ENCODE data around the gene SOX13.

SOX13 gene

GRCh38 chr1:204121840-204122555 is 49.1 kb downstream of the SOX13 start:
- no peak overlapping the region for H3K4me2 ChIP-seq (ENCODE audit: low read length)
- no peak overlapping the region for H3K27ac ChIP-seq (ENCODE audit: low read depth, low read length)
- H3K27me3 ChIP-seq (ENCODE audit: control insufficient read depth, low read length) = no peaks in the 10 kb centered on the region
- no peaks in the 10 kb centered on the region for H3K9me3 ChIP-seq (ENCODE audit: control insufficient read depth, insufficient read depth, low read length)
- H3K9me2 ChIP-seq (replicated peaks; ENCODE audit: control insufficient read depth, low read length) = no peaks in the 10 kb centered on the region
- H3K79me2 ChIP-seq (ENCODE audit: control insufficient read depth, low read length) = no peaks in the 10 kb centered on the region
- no peak overlapping the region for H3K4me3 ChIP-seq (ENCODE audit: low read length)
- TF ChIP-seq CTCF (IDR thresholded peaks at IDR 0.05; ENCODE audit: low read depth, low read length, poor library complexity, severe bottlenecking) (no peak), EZH2phosphoT487 (IDR thresholded peaks at IDR 0.05; ENCODE audit: borderline replicate concordance, low read length) (no peak)
- no peaks in the 10 kb centered on the region for H3F3A ChIP-seq (ENCODE audit: control insufficient read depth, insufficient read depth)
- no peaks in the 10 kb centered on the region for H4K20me1 ChIP-seq (ENCODE audit: control insufficient read depth, insufficient read depth, low read depth, low read length)
- H3K4me1 ChIP-seq (ENCODE audit: control insufficient read depth, low read length) = peaks cover 6% of the 10 kb centered on the region
- H3K36me3 ChIP-seq (ENCODE audit: control insufficient read depth, low read length) = no peaks in the 10 kb centered on the region

GRCh38 chr1:204123376-204123775 is 50.5 kb downstream of the SOX13 start:
- Histone ChIP-seq H3K79me2 (ENCODE audit: control insufficient read depth, low read length) (no peaks in the 10 kb centered on the region), H3K27ac (ENCODE audit: low read depth, low read length) (no peak overlapping the region), H3K27me3 (ENCODE audit: control insufficient read depth, low read length) (no peaks in the 10 kb centered on the region), H3K9me3 (ENCODE audit: control insufficient read depth, insufficient read depth, low read length) (no peaks in the 10 kb centered on the region), H3F3A (ENCODE audit: control insufficient read depth, insufficient read depth) (no peaks in the 10 kb centered on the region), H4K20me1 (ENCODE audit: control insufficient read depth, insufficient read depth, low read depth, low read length) (no peaks in the 10 kb centered on the region), H3K4me3 (ENCODE audit: low read length) (no peak overlapping the region), H3K9me2 (replicated peaks; ENCODE audit: control insufficient read depth, low read length) (no peaks in the 10 kb centered on the region), H3K36me3 (ENCODE audit: control insufficient read depth, low read length) (no peaks in the 10 kb centered on the region), H3K4me2 (ENCODE audit: low read length) (no peak overlapping the region), H3K4me1 (ENCODE audit: control insufficient read depth, low read length) (peaks cover 6% of the 10 kb centered on the region)
- TF ChIP-seq CTCF (IDR thresholded peaks at IDR 0.05; ENCODE audit: low read depth, low read length, poor library complexity, severe bottlenecking) (peak; percentile 55), EZH2phosphoT487 (IDR thresholded peaks at IDR 0.05; ENCODE audit: borderline replicate concordance, low read length) (no peak)

- no peaks in the 10 kb centered on the region for H3K27me3 ChIP-seq (ENCODE audit: control insufficient read depth, low read length)
- no peaks in the 10 kb centered on the region for H3K79me2 ChIP-seq (ENCODE audit: control insufficient read depth, low read length)
- H3K4me3 ChIP-seq (ENCODE audit: low read length) = no peak overlapping the region
- TF ChIP-seq EZH2phosphoT487 (IDR thresholded peaks at IDR 0.05; ENCODE audit: borderline replicate concordance, low read length) (no peak), CTCF (IDR thresholded peaks at IDR 0.05; ENCODE audit: low read depth, low read length, poor library complexity, severe bottlenecking) (no peak)
- no peaks in the 10 kb centered on the region for H3K9me3 ChIP-seq (ENCODE audit: control insufficient read depth, insufficient read depth, low read length)
- no peaks in the 10 kb centered on the region for H3F3A ChIP-seq (ENCODE audit: control insufficient read depth, insufficient read depth)
- H3K9me2 ChIP-seq (replicated peaks; ENCODE audit: control insufficient read depth, low read length) = no peaks in the 10 kb centered on the region
- H3K4me1 ChIP-seq (ENCODE audit: control insufficient read depth, low read length) = peaks cover 6% of the 10 kb centered on the region
- no peaks in the 10 kb centered on the region for H4K20me1 ChIP-seq (ENCODE audit: control insufficient read depth, insufficient read depth, low read depth, low read length)
- no peak overlapping the region for H3K4me2 ChIP-seq (ENCODE audit: low read length)
- no peak overlapping the region for H3K27ac ChIP-seq (ENCODE audit: low read depth, low read length)
- no peaks in the 10 kb centered on the region for H3K36me3 ChIP-seq (ENCODE audit: control insufficient read depth, low read length)
Observed at GRCh38 chr1:204124639-204125038, 51.7 kb downstream of the SOX13 start.

Measured in DOHH2 (cell line).